CD4-positive, alpha-beta T cell treated with Interleukin-4 for 4 hours (primary cell): ENCODE measurements around the gene FGFRL1.
A peak's percentile ranks its signal among the peaks of the same experiment; 100 is the strongest.
"Not testable (repeated sequence)": the region's sequence is repeated elsewhere in the genome, so short reads cannot be mapped to it uniquely, and the experiment has no call there.

ENCODE experiments used
- DNase-seq: peaks from one replicate; pipeline ENCODE4 v3.0.0-alpha.2; 2020

The FGFRL1 gene

DNA sequence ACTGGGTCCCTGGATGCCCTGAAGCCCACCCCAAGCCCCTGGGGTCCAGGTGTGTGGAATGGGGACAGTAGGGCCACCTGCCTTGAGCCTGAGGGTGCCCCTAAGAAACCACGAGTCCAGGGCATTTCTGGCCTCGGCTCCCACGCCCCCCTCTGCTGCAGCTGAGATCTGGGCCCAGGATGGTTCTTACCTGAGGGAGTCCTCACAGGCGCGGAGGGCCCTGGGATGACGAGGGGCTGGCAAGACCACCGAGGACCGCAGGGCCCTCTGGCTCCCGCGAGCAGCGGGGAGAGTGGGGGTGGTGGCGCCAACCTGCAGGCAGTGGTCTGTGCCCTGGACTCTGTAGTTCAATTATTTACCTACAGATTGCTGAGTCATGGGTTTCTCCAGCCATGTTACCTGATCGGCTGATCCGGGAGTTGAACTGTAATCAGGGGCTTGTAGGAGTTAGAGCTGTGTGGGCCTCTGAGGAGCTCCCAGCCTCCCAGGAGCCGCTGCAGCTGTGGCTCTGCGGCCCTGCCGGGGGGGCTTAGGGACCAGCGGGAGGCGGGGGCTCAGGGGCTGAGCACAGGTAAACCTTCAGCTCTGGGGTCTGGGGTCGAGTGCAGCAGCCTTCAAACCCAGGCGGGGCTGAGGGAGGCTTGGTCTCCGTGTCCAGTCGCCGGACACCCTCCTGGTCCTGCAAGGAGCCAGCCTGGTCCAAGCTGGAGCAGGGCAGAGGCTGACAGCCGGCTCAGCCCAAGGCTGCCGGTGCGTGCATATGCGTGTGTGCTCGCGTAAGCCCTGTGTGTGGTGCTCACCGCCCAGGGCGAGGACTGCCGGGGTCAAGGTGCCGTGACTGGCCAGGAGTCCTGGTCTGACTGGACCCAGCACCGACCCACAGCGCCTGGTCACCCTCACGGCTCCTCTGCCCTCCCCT is 18.1 kb upstream of the FGFRL1 start, which contains the start of gene SLC26A1:
Gene SLC26A1 (minus strand): TSS at position 294 of the 919 bp plus-strand sequence. CDS start 1,701 bp downstream, outside the sequence.
- DNase-seq, result no peak

- no peak for DNase-seq
Observed at GRCh38 chr4:995311-996026, 16.0 kb upstream of the FGFRL1 start.

- no peak for DNase-seq
Observed at GRCh38 chr4:996030-996996, 15.1 kb upstream of the FGFRL1 start.

DNA sequence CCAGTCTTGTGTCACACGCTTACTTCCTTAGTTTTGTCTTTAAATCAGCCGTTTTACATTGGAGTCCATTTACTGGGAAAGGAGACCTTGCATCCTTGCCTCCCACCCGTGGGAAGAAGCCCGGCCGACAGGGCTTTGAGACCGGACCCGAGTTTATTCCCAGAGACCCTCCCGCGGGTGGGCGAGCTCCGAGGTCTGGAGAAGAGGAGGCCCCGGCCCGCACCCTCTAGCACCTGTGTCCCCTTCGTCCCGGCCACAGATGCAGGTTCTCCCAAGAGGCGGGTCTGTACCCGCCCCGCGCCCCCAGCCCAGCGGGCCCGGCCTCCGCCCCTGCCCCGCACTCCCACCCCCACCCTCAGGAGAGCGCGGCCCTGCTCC is 14.4 kb upstream of the FGFRL1 start:
- no peak for DNase-seq

GRCh38 chr4:997375-998071 is 13.9 kb upstream of the FGFRL1 start:
- no peak for DNase-seq

DNA sequence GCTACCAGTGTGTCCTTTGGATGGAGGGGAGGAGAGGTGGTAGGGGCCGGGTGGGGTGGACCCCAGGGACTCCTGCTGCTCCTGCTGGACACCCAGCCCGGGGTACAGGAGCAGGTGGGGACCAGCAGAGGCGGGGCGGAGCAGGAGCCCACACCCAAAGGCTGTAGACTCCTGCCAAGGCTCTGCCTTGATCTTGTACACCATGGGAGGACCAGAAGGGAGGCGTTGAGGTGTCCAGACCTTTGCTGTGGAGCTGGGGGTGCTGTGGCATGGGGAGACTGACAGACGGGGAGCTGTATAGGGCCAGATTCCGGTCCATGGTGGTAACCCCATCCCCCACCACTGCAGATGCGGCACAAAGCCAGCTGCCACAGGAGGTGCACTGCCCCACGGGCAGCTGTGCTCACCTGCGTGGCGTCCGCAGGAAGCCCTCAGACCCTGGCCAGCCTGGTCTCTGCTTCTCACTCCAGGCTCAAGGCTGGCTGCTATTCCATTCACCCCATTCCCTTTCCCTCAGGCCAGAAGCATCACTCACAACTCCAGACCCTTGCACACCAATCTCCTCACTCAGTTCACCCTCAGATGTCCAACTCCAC is 13.2 kb upstream of the FGFRL1 start:
- no peak for DNase-seq

- not testable (repeated sequence) for DNase-seq
Observed at GRCh38 chr4:999240-999863, 12.1 kb upstream of the FGFRL1 start.

GRCh38 chr4:999882-1000425 is 11.5 kb upstream of the FGFRL1 start:
- no peak for DNase-seq

GRCh38 chr4:1000686-1001260 is 10.7 kb upstream of the FGFRL1 start:
- no peak for DNase-seq

- no peak for DNase-seq
Observed at GRCh38 chr4:1001561-1002130, 9.8 kb upstream of the FGFRL1 start.

GRCh38 chr4:1002131-1002630 is 9.2 kb upstream of the FGFRL1 start:
- no peak for DNase-seq

GRCh38 chr4:1002631-1003251 is 8.7 kb upstream of the FGFRL1 start:
- no peak for DNase-seq

GRCh38 chr4:1003271-1004070 is 8.0 kb upstream of the FGFRL1 start:
- DNase-seq, result no peak

GRCh38 chr4:1004071-1004418 is 7.4 kb upstream of the FGFRL1 start:
- DNase-seq, result no peak

DNA sequence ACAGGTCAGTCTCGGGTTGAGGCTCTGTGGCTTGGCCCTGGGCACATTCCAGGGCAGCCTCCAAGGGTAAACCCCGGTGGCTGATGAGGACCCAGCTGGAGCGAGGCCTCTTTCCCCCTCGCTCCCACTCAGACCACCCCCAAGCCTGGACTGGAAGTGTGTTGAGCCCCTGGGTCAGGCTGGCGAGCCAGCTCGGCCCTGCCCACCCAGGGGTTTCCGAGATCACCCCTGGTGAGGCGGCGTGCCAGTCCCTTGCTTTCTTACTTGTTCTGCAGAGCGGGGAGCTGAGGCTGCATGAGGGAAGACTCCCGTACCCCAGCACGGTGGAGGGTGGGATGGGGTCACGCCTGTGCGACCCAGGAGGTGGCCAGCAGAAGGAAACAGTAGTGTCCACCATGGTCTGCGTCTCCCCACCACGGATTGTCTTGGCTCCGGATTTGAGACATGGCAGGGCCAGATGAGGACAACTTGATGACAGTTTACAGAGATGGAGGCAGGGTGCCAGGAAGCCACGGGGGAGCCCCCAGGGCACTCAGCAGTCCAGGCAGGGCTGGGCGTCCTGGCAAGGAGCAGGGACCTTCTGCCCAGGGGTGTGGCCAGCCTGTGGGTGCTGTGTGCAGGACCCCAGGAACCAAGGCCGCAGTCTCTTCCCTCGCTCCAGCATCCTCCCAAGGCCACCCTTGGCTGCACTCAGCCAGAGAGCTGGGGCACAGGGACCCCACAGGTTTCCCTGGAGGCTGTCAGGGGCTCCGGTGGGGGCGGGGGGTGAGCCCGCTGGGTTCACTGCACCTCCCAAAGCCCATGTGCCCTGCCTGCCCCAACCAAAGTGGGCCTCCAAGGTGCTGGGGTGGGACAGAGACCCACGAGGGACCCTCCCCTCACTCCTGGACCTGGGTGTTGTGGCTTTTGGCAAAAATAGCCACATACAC is 6.6 kb upstream of the FGFRL1 start:
- DNase-seq, result no peak

DNA sequence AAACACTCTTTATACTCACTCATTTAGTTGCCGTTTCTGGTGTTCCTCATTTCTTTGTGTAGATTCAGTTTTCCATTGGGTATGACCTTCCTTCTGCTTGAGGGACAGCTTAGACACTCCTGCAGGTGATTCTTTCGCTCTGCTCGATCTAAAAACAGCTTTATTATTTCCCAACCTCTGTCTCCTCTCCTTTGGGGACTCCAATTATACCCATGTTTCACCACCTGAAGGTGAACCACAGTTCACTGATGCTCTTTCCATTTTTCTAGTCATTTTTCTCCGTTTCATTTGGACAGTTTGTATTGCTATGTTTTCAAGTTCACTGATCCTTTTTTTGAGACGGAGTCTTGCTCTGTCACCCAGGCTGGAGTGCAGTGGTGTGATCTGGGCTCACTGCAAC is 4.6 kb upstream of the FGFRL1 start:
- DNase-seq, result no peak

DNA sequence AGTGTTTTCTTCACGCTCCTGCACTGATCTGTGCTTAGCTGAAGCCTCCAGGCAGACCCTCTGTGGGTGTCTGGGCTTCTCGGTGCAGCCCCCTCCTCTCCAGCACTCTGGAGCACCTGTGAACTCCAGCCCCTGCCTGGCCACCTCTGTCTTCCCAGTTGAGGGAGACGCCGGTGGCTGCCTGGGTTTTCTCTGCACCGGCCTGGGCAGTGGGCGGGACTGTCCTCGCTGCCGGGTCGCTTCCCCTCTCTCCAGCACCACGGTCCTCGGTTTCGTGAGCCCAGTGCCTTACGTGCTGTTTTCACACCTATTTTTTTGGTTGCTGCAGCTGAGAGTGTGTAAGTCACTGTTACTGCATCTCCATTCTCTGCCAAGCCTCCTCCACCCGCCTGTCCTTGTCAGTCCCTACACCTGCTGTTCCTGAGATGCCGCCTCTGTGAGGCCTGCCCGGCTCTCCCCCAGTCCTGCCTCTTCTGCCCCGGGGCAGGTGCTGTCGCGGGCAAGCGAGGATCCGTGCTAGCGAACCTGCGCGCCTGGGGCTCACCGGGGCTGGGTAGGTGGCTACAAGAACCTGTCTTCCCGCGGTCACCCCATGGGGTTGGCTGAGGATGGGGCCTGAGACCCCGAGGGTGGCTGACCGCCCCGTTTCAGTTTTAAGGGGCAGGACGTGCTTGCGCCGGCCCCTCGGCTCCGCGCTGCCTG is 2.4 kb upstream of the FGFRL1 start:
- DNase-seq, result peak; percentile 9
